HG02623 (cell line): ENCODE data around the gene TANGO6.
A peak's percentile ranks its signal among the peaks of the same experiment; 100 is the strongest.
"Not testable (repeated sequence)": the region's sequence is repeated elsewhere in the genome, so short reads cannot be mapped to it uniquely, and the experiment has no call there.

Experiments
- ATAC-seq: cut with Tn5 transposase; IDR thresholded peaks from one replicate; pipeline ENCODE4 v1.9.1; 2021; ENCODE audit warnings: moderate library complexity; ENCODE audit not compliant: unreplicated experiment

The TANGO6 gene

DNA sequence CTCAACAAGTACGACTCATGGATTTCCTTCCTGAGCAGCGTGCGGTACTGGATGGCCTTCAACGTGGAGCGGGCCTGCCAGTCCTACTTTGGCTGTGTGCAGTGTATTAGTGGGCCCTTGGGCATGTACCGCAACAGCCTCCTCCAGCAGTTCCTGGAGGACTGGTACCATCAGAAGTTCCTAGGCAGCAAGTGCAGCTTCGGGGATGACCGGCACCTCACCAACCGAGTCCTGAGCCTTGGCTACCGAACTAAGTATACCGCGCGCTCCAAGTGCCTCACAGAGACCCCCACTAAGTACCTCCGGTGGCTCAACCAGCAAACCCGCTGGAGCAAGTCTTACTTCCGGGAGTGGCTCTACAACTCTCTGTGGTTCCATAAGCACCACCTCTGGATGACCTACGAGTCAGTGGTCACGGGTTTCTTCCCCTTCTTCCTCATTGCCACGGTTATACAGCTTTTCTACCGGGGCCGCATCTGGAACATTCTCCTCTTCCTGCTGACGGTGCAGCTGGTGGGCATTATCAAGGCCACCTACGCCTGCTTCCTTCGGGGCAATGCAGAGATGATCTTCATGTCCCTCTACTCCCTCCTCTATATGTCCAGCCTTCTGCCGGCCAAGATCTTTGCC is 271.1 kb downstream of the TANGO6 start:
- ATAC-seq: no peak

DNA sequence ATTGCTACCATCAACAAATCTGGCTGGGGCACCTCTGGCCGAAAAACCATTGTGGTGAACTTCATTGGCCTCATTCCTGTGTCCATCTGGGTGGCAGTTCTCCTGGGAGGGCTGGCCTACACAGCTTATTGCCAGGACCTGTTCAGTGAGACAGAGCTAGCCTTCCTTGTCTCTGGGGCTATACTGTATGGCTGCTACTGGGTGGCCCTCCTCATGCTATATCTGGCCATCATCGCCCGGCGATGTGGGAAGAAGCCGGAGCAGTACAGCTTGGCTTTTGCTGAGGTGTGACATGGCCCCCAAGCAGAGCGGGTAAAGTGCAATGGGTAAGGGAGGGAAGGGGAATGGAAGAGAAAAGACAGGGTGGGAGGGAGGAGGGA is 271.6 kb downstream of the TANGO6 start:
- no peak for ATAC-seq

DNA sequence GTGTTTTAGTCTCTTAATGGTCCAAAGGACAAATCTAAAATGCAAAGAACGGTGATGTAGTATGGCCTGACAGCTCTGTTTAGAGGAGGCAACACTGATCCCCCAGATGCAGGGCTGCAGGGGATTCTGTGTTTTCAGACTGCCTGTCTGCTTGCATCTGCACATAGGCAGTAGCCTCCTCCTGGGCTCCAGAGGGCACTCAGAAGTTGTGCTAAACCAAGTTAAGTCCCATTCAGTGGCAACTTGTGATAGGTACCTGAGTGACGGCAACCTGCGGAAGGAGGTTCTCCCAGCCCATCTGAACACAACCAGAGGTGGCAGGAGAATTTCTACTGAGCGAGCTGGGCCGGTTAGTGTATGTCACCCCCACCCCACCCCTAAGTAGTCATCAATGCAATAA is 272.0 kb downstream of the TANGO6 start:
- no peak for ATAC-seq

DNA sequence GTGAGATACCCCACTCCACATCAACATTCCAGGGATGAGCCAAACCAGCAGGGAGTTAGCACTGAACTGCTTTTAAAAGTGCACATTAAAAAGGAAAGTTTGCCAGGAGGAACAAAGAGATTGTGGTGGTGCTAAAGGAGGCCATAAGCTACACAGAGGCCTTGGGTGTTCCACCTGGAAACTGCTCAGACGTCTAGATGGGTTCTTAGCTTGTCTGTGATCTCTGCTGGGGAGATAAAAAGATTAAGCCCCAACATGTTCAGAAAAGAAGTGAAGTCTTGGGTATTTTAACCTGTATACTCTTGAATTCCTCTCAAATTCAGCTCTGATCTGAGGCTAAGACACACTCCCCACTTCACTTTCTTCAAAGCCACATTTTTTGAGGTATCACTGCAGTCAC is 272.5 kb downstream of the TANGO6 start:
- no peak for ATAC-seq

DNA sequence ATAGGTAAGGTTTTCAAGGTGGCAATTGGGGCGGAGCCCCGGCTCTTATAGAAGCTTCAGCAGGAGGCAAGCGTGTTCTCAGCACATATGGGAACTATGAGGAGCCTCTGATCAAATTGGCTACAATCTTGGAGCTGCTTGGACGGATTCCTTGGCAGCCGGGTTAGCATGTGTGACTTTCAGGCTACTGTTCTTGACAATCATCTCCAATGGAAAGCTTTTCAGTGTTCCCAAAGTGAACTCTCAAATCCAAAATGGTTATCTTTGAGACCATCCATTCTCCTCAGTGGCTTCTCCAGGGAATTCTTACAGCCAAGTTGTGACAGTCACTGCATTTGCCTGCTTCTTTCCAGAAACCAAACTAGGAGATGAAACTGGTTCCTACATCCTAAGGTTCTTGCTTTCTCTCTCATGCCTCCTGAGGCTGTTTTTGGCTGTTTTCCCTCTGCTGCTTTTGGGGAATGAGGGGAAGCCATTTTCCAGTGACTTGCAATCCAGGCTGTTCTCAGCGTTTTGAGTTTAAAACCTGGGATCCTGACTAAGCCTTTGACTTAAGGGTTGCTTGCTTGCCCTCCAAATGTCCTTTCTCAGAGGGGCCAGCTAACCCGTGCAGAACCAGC is 273.0 kb downstream of the TANGO6 start:
- no peak for ATAC-seq

DNA sequence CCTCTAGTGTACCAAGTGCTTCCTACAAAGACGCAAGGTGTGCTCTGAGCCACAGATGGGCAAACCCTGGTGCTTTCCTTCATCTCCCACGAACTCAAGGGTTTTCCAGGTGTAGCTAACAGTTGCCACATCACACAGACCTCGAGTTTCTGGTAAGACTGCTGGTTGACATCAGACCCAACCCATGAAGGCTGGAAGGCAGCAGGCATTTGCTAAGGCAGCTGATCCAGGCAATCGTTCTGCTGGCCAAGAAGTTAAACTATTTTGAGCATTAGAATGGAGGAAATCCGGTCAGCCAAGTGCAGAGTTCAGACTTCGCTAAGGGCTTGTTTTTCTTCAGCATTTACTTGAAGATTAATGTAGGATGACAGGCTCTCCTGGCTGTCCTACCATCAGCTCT is 273.6 kb downstream of the TANGO6 start:
- no peak for ATAC-seq

DNA sequence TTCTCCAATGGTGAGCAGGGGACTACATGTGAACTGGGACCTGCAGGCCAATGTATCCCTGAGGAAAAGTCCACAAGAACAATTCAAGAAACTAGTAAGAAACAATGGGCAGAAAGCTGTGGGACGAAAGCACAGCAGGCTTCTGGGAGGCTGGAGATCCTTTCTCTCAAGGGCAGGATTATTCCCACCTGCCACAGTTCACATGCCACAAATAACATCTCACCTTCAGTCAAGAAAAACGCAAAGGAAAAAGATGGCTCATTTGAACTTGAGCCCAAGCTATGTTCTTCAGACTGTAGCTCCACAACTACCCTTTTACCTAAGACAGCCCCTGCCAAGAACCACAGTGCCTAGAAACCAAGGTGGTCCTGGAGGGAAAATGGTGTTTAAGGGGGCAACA is 275.1 kb downstream of the TANGO6 start:
- ATAC-seq: no peak

DNA sequence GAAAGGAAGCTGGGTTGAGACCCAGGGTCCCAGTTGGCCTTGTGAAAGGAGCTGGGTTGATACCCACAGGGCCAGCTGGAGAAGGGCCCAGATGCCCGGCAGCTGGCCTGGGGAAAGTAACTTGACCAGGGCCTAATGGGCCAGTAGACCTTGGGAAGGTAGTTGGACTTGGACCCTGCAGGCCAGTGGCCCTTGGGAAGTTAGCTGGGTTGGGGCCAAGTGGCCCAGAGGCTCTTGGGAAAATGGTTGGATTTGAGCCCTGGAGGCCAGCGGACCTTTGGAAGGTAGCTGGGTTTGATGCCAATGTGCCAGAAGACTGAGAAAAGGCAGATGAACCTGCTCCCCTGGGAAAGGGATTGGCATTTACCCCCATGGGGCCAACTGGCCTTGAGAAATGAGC is 275.7 kb downstream of the TANGO6 start:
- ATAC-seq: no peak

DNA sequence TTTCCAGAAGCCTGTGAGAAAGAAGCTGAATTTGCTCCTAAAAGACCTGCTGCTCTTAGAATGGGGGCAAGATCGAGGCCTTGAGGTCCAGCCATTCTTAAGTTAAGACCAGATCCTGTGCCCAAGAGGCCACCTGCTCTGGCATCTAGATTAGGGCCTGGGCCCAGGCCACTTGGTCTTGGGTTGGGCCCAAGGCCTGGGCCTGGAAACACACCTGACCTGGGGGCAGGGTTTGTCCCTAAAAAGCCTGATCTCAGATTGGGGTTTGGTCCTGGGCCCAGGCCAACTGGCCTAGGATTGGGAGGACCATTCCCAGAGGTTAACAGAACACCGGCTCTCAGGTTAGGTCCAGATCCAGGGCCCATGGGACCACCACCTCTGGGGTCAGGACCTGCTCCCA is 276.2 kb downstream of the TANGO6 start:
- no peak for ATAC-seq

DNA sequence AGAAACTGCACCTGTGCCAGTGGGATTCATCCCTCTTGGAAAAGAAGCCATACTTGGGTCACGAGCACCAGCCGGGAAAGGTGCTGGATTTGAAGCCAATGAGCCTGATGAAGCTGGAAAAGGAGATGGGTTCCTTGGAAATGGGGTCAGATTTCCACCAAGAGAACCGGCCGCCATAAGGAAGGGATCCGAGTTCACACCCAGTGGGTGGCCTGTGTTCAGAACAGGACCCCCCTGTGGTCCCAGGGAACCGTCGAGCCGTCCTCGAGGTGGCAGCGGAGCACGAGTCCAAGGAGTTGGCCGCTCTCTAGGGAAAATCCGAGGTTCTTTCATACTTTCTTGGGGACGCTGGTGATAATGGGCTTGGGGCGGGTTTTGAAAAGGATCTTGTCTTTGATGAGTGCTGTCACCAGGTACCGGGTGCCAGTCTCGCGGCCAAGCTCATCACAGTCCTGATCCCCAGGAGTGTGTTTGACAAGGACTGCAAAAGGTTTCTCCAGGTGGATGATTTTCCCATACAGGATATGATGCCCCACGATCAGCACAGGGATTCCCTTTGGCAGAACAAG is 276.8 kb downstream of the TANGO6 start:
- no peak for ATAC-seq

DNA sequence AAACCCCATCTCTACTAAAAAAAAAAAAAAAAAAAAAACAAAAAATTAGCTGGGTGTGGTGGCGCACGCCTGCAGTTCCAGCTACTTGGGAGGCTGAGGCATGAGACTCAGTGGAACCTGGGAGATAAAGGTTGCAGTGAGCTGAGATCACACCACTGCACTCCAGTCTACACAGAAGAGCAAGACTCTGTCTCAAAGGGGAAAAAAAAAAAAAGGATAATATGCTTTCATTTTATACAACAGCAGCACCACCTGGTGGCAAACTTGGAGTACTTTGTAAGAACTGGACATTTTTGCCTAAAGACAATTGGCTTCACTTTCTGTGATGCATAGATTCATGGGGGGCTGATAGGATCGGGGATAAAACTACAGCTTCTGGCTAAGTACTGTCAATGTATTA is 280.6 kb downstream of the TANGO6 start:
- no peak for ATAC-seq

DNA sequence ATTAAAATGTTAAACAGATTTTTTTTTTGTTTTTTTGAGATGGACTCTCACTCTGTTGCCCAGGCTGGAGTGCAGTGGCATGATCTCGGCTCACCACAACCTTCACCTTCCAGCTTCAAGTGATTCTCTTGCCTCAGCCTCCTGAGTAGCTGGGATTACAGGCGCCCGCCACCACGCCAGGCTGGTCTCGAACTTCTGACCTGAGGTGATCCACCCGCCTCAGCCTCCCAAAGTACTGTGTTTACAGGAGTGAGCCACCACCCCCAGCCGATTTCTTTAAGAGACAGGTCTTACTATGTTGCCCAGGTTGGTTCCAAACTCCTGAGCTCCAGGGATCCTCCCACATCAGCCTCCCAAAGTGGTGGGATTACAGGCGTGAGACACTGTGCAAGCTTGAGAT is 281.1 kb downstream of the TANGO6 start:
- ATAC-seq: not testable (repeated sequence)

DNA sequence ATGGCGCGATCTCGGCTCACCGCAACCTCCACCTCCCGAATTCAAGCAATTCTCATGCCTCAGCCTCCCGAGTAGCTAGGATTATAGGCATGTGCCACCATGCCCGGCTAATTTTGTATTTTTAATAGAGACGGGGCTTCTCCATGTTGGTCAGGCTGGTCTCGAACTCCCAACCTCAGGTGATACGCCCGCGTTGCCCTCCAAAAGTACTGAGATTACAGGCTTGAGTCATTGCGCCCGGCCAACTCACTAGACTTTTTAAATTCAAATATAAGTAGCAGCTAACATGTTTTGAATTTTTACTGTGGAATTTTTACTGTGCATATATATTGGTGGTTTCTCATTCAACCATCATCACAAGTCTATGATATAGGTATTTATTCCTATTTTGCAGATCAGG is 281.6 kb downstream of the TANGO6 start:
- not testable (repeated sequence) for ATAC-seq

DNA sequence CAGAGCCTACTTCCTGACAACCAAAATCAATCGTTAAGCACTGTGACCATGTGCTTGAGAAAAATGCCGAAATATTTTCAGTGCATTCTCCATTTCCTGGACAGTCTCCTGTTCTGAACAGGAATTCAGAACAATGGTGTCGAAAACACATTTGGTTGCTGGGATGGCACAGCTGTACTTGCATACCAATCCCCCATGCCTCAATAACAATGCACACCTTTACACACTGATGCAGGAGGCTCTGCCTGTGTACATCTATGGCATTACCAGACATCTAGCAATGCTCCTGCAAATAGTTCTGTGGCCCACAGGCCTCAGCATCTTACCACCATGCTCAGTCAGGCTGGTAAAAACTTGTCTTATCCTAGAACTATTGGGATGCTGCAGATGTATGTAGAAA is 282.9 kb downstream of the TANGO6 start:
- ATAC-seq: no peak

DNA sequence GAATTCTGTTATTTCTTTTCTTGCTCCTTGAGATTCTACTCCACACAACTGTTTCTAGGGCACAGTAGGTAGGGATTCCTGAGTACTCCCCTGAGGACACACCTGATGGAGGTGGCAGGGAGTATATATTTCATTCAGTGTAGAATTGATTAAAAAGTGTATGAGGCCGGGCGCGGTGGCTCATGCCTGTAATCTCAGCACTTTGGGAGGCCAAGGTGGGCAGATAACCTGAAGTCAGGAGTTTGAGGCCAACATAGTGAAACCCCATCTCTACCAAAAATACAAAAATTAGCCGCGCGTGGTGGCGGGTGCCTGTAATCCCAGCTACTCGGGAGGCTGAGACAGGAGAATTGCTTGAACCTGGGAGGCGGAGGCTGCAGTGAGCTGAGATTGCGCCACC is 283.5 kb downstream of the TANGO6 start:
- ATAC-seq: not testable (repeated sequence)

DNA sequence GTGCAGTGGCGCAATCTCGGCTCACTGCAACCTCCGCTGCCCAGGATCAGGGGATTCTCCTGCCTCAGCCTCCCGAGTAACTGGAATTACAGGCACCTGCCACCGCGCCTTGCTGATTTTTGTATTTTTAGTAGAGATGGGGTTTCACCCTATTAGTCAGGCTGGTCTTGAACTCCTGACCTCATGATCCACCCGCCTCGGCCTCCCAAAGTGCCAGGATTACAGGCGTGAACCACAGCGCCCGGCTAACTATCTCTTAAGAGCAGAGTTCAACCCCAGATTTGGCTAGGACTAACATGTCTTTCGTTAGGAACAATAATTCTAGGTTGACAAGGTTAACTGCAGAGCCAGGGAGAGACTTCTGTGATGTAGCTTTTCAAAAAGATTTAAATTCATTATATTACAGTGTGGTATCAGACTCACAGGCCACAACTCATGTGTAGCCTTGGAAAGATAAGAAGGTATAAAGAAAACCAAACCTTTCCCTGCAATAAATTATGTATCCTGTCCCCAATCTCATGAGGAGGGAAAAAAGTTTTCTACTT is 284.7 kb downstream of the TANGO6 start:
- ATAC-seq: no peak

DNA sequence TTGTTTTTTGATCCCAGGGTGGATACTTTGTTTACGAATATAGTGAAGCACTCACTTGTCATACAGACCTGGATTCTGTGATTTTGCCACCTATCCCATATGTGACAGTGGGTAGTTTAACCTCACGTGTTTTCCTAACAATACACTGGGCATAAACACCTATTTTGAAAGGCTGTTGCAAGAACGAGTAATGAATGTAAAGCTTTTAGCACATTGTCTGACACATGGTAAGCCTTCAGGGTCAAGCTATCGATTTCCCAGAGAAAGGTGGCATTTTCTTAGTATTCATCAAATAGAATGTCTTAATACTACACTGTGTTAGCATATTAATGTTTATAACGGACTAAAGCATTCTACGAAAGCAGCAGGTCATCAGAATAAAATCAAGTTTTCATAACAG is 287.1 kb downstream of the TANGO6 start:
- no peak for ATAC-seq

DNA sequence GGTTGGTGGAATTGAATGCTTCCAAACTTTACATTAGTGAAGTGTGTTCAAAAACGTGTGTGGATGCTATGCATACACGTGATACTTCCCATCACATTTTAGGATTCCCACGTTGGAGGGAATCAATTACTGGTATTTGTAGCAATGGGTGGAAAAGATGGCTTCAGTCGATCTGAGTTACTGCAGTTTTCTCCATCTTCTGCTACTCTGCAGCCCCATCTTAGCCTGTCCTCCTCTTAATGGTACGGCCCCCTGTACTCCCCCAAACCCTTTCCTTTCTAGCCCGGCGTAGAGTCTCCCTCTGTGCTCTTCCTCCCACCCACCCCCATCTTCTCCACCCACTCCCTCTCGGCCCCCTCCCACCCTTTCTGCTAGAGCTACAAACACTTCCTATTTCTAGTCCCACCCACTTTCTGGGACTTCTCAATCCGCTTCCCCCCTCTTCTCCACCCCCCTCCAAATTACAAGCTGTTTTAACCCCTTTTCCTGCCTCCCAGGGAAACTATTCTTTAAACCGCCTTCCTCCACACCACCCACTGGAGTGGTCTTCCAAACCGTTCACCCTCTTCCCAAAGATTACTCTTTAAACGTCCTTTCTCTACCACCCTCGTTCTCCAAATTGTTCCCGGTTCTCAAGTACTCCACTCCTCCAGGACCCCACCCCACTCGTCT is 288.0 kb downstream of the TANGO6 start:
- no peak for ATAC-seq

DNA sequence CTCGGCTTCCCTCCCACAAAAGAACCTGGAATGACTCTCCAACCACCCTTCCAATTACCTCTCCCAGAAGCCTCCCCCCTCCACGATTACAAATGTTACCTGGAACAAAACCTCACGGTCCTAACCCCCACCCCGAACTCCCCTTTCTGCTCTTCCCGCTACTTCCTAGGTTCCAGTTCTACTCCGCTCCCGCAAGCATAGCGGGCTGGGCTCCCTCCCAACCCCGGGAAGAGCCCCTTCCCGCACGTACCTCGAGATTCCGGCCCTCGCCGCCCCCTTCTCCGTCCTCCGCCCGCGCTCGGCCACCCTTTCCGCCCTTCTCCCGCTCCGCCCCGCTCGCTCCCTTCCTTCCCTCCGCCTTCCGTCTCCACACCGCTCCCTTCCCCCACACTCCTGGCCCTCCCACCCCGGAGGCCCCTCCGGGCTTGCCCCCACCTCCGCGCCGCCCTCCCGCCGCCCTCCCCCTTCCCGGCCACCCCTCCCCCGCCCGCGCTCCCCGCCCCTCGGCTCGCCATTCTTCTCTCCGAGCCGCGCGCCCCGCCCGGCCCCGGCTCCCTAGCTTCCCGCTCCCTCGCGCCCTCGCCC is 288.6 kb downstream of the TANGO6 start:
- ATAC-seq: peak; percentile 42

DNA sequence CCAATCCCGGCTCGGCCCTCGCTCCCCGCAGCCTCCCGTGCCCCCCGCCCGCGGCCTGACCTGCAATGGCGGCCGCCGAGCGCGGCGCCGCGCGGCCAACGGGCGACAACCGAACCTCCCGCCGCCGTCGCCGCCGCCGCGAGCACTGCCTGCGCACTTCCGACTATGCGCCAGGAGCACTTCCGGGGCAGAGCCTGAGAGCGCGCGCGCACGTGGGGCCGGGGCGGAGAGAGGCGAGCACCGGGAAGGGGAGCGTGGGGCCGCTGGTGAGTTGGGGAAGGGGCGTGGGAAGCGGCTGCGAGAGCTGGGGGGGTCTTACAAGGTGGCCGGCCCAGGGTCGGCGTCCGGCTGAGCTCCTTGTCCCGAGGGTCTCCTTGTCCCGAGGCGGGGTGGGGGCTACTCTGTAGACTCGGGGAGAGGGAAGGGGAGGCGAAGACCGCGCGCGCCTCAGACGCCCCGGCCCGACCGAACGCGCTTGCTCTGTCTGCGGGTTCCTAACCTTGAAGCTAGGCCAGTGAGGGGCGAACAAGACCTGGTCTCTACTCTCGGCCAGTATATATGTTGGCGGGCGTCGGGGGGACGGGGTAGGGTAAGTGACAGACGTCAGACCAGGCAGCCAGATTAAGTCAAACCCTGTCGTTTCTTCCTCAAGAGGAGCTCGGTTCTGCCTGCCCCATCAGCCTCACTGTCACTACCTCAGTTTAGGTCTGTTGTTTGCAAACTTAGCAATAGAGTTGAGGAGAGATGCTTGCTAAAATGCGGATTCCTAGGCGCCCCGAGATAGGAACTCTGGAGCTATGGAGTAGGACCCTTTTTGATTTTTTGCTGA is 289.3 kb downstream of the TANGO6 start, which contains the start of the genes CHTF8 and UTP4:
Gene CHTF8 (minus strand): TSS at position 165 of the 829 bp plus-strand sequence. CDS start 11,130 bp downstream, outside the sequence.
Gene UTP4 (plus strand): TSS at position 226 of the 829 bp plus-strand sequence. CDS start 811 bp downstream, outside the sequence.
- peak; percentile 82 for ATAC-seq
